Renal pelvis (tissue), 4 donors: ENCODE data around the gene MOXD1. TPM values are rescaled to one million over a fixed set of nuclear protein-coding genes. Genes with fewer than 3 reads are reported as not detected.
"Not testable (repeated sequence)": the region's sequence is repeated elsewhere in the genome, so short reads cannot be mapped to it uniquely, and the experiment has no call there.

Experiments used
- DNase-seq: peaks from one replicate; pipeline ENCODE4 v3.0.0-alpha.2; 2013
- polyA plus RNA-seq, 3 donors: library from polyadenylated mRNA; unstranded; fragments of 120-200 nt; gene quantifications; one replicate each; pipeline ENCODE4 v1.2.1, GENCODE V29; 2013; ENCODE audit not compliant: insufficient read length in 3 of 3

Gene MOXD1
- polyA plus RNA-seq, 3 donors, result 168 to 201 (median 182) TPM

DNA sequence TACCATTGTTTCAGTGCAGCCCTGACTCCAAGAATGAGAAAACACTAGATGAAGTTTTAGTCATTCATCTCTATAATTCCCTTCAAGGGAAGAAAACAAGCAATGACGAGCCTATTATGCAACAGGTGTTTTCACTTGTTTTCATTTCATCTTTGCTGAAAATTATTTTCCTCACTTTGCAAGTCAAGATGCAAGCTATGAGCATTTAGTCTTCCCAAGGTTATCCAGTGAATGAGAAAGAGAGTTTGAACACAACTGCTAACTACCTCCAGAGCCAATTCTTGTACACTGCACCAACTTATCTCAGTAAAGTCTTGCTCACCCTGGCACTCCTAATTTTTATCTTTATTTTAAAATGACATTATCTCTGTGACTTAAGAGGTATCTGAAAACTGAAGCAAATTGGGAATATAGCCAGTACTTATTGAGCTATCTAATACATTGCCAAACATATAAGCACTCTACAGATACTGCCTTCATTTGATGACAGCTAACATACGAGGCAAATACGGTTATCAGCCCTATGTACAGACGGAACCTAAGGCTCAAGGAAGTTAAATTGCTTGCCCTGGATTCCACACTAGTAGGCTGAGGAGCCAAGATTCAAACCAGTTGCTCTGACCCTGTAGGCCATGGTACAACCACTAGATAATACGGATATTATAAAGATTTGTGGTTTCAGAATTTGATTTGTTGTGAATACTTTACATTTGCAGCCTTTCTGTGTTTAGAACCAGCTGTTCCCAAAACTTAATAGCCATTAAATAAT is 36.8 kb downstream of the MOXD1 start:
- DNase-seq, result peak; percentile 33

DNA sequence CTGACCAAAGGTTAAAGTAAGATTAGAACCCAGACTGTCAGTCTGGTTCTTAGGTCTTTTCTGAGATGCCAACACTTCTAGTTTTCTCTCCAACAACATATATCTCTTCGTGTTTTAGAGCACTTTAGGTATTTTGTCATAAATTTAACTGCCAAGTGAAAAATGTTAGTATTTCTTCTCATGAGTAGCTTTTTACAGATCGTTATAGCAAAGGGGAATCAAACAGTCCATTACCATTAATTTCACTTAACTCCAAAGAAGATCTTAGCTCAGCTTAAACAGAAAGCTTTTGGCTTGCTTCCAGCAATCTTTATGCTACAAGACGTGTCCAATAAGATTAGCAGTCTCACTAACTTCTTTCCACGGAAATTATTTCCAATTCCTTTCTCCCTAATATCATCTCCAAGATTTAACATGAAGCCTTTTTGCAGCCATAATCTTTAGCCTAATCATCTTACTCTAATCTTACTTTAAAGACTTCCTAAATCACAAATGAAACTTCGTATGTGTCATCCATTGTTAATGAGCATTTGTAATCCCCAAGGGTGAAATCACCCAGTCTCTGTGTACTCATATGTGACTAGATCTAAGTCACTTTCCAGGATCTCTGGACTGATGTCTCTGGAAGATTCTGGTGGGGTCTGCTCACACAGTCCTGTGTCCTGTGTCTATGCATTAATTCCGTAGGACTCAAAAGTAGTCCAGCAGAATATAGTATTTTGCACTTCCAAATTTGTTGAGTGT is 38.7 kb downstream of the MOXD1 start:
- peak; percentile 61 for DNase-seq

DNA sequence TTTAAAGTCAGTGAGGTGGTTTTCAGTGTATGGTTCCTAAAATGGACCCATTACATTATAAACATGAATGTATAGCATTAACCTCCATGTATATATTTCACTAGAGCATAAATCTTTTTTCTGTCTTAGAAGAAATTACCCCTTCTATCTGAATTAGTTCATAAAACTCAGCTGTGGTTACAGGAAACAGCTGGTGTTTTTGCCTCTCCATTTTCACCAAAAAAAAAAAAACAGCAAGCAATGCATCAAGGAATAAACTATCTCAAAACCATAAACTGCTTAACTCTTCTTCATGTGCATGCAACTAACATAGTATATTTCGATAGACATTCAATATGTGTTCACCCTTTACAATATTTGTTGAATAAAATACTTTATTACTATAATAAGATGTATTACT is 40.2 kb downstream of the MOXD1 start:
- DNase-seq, result peak; percentile 45

DNA sequence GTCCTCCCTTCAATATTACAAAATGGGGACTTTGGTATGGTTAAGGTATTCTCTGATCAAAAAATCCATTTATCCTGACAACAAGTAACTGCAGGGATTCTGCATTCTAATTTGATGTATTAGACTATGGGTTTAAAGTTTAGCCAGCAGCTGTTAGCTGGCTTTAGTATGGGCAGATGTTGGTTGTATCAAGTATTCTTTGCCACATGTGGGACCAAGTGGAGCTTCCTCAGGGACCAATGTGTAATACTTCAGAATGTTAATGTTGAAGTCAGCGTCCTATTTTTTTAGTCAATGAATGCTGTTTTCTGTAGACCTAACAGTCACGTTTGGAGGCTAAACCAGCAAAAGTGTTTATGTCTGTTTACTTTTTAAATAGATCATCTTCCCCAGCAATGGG is 41.4 kb downstream of the MOXD1 start:
- DNase-seq, result no peak

GRCh38 chr6:132357120-132357519 is 44.2 kb downstream of the MOXD1 start:
- DNase-seq, result no peak

DNA sequence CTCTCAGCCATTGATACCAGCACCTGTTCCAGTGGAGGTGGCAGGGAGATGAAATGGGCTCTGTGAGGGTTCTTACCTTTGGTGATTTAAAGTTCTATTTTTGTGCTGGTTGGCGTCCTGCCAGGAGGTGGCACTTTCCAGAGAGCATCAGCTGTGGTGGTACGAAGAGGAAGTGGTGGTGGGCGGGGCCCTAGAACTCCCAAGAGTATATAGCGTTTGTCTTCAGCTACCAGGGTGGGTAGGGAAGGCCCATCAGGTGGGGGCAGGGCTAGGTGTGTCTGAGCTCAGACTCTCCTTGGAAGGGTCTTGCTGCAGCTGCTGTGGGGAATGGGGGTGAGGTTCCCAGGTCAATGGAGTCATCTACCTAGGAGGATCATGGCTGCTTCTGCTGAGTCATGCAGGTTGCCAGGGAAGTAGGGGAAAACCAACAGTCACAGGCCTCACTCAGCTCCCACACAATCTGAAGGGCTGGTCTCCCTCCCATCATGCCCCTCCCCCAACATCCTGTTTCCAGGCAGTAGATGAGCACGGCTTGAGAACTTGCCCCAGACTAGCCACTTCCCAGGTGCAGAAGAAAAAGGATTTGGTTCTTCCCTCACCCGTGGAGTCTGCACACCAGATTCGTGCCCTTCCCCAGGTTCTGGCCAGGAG is 46.6 kb downstream of the MOXD1 start:
- no peak for DNase-seq

- not testable (repeated sequence) for DNase-seq
These were observed 49.3 kb downstream of the MOXD1 start for GRCh38 chr6:132351986-132352385.

- no peak for DNase-seq
These were observed 53.0 kb downstream of the MOXD1 start for GRCh38 chr6:132348231-132348630.

GRCh38 chr6:132344811-132345210 is 56.5 kb downstream of the MOXD1 start:
- no peak for DNase-seq

- DNase-seq, result no peak
These were observed 59.6 kb downstream of the MOXD1 start for GRCh38 chr6:132341646-132342045.

DNA sequence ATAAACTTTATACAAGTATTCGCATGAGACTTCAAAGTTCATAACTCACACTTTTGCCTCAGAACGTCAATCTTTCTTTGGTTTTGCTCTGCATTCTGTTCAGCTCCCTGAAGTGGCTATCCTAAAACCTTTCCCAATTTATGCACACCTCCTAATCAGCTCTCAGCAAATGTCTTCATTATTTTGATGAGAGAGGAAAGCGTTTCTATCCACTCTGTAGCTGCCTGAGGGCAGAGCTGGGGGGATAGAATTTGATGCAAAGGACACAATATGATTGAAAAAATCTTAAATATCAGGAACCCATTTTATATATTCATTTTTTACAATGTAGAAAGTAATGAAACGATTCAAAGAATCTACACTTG is 66.8 kb downstream of the MOXD1 start:
- DNase-seq, result no peak

GRCh38 chr6:132333639-132334520 is 67.4 kb downstream of the MOXD1 start:
- DNase-seq, result no peak

- no peak for DNase-seq
These were observed 70.5 kb downstream of the MOXD1 start for GRCh38 chr6:132330759-132331158.

DNA sequence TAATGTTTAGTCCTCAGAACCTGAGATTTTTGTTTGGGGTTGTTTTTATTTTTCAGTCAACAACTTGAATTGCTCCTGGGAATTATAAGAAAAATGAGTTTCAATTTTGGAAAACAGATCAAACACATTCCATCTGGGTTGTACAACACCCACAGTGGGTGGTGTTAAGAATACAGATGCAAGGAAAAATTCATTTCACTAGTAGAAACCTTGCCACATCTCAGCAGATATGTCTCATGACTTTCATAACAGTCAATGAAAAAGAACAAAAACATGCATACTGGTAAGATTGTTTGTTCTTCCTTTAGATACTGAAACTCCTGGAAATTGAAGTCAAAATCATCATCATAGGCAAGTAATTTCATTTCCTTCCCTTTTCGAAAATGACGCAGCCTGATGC is 78.9 kb downstream of the MOXD1 start:
- DNase-seq, result no peak

- DNase-seq, result no peak
These were observed 81.3 kb downstream of the MOXD1 start for GRCh38 chr6:132320007-132320406.

DNA sequence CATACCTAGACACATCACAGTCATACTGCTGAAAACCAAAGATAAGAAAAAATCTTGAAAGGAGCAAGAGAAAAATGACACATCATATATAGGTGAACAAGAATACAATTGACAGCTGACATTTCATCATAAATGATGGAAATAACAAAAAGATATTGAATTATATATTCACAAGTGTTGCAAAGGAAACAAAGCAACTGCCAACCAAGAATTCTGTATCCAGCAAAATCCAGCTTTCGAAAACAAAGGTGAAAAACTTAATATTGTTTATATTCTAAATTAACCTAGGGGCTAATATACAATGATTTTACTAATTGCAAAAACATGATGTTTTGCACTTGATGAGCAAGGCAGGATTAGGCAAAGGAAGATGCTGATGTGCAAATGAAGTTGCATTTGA is 84.3 kb downstream of the MOXD1 start:
- DNase-seq, result peak; percentile 10

- DNase-seq, result no peak
These were observed 86.8 kb downstream of the MOXD1 start for GRCh38 chr6:132314432-132314831.

- no peak for DNase-seq
These were observed 90.4 kb downstream of the MOXD1 start for GRCh38 chr6:132310921-132311320.

- DNase-seq, result not testable (repeated sequence)
These were observed 91.1 kb downstream of the MOXD1 start for GRCh38 chr6:132310151-132310550.

- DNase-seq, result no peak
These were observed 96.4 kb downstream of the MOXD1 start for GRCh38 chr6:132304891-132305305.

DNA sequence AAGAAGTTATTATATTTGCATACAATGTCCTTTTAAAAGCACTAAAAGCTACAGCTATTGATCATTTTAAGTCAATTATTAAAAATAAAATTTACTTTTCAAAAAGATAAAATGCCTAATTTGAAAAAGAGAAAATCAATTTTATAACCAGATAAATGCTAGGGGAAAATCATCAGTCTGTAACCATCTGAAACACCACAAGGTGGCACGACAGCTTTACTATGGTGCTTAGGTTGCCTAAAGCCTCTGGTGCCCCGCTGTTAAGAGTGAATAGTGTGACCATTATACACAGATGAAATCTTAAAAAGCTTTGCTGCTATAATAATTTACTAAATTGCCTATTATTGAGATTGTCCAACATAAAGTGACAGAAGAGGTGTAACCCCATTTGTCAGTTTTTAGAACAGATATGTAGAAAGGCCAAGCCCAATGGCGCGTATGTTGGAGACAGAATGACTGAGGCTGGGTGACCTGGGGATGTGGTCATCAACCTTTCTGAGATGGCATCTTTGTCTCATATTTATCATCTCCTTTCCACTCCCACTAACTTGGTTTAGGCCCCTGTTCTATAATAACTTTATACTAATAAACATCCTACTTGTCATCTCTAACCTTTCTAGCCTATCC is 100.8 kb downstream of the MOXD1 start:
- DNase-seq, result peak; percentile 28
